Testis (tissue), 3 donors: Measurements from ENCODE around the gene DYRK1A. TPM values are rescaled to one million over a fixed set of nuclear protein-coding genes. Genes with fewer than 3 reads are reported as not detected.
"Not testable (repeated sequence)": the region's sequence is repeated elsewhere in the genome, so short reads cannot be mapped to it uniquely, and the experiment has no call there.

Experiments
- DNase-seq: peaks from one replicate; pipeline ENCODE4 v3.0.0-alpha.2; 2019
- H3K27ac ChIP-seq, 2 donors: fragments of 200-600 bp; sonication (generic); one replicate each; pipeline ENCODE4 v1.5.1; 2019
- H3K27me3 ChIP-seq: fragments of 200-600 bp; sonication (generic); one replicate; pipeline ENCODE4 v1.5.1; 2019
- H3K36me3 ChIP-seq: fragments of 200-600 bp; sonication (generic); one replicate; pipeline ENCODE4 v1.5.1; 2017; ENCODE audit warnings: low read depth; ENCODE audit errors: missing control alignments
- H3K4me1 ChIP-seq: fragments of 200-600 bp; sonication (generic); one replicate; pipeline ENCODE4 v1.5.1; 2019
- H3K4me3 ChIP-seq, 2 donors: fragments of 200-600 bp; sonication (generic); one replicate each; pipeline ENCODE4 v1.5.1; 2017 to 2019
- H3K9me3 ChIP-seq: fragments of 200-600 bp; sonication (generic); one replicate; pipeline ENCODE4 v1.5.1; 2017
- CTCF ChIP-seq, 3 experiments: fragments of 450-650 bp in 2 of 3; fragments of 200-600 bp in 1 of 3; sonication (generic) in 1 of 3; IDR thresholded peaks; one replicate each; pipeline ENCODE4 v1.5.1; 2016 to 2019; ENCODE audit warnings: antibody characterized with exemption in 3 of 3, mild to moderate bottlenecking in 2 of 3, moderate library complexity in 1 of 3
- POLR2A ChIP-seq: fragments of 450-650 bp; IDR thresholded peaks from one replicate; pipeline ENCODE4 v1.6.1; 2017; ENCODE audit warnings: antibody characterized with exemption, mild to moderate bottlenecking, moderate library complexity
- WGBS, 2 donors: methylation state at CpG; one replicate each; pipeline ENCODE4 v1.1.5; 2018; 5-methylcytosine and 5-hydroxymethylcytosine counted together
- intact Hi-C: fragments of 100-400 bp; cut with DNase I; formaldehyde crosslinking; loops from one replicate; pipeline ENCODE4 v1.15.1; 2023; ENCODE audit warnings: low total_unique reads
- polyA plus RNA-seq: library from polyadenylated mRNA; stranded (reverse); fragments of 350-450 nt; fragmentation: Illumina TruSeq; extraction: RNeasy Lipid Tissue Mini Kit (QIAGEN cat#74804); gene quantifications from one replicate; pipeline ENCODE4 v1.2.3, GENCODE V29; 2014; ENCODE audit warnings: low read depth, low replicate concordance; ENCODE audit not compliant: insufficient read depth
- total RNA-seq, 2 donors: library from RNA; depleted of rRNA; stranded (reverse); fragments of >200 nt; gene quantifications; one replicate each; pipeline ENCODE4 v1.2.3, GENCODE V29; 2016

The DYRK1A gene
- total and polyA plus RNA-seq, 3 donors from 2014 or later, result 68.6 to 166 (median 141) TPM

DNA sequence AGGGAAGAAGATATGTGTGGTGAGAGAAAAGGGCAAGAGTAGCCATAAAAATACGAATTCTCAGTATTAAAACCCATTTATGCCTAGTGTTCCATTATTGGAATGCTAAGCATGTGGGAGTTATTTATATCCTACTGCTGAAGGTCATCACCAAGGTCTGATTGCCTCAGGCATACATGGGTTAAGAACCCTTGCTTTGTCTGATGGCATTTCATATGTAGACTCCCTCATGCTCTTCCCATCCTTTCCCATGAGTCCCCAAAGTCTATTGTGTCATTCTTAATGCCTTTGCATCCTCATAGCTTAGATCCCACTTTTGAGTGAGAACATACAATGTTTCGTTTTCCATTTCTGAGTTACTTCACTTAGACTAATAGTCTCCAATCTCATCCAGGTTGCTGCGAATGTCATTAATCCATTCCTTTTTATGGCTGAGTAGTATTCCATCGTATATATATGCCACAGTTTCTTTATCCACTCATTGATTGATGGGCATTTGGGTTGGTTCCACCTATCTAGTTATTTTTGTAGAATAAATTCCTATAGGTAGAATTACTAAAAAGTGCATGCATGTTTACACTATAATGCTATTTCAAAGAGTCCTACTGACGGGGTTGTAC lies 172.5 kb downstream of the DYRK1A start:
- Histone ChIP-seq H3K27me3 (no peaks in the 10 kb centered on the region), H3K27ac (no peak overlapping the region), H3K36me3 (no peaks in the 10 kb centered on the region), H3K4me1 (no peaks in the 10 kb centered on the region), H3K9me3 (no peaks in the 10 kb centered on the region), H3K4me3 (no peak overlapping the region)
- intact Hi-C loops, result no loop called here
- no peak for TF ChIP-seq CTCF (IDR thresholded peaks at IDR 0.05)
- no peak for TF ChIP-seq POLR2A
- DNase-seq, result no peak
- 76 to 79% methylated on average over 5 of the region's 5 CpGs for WGBS, 2 donors

DNA sequence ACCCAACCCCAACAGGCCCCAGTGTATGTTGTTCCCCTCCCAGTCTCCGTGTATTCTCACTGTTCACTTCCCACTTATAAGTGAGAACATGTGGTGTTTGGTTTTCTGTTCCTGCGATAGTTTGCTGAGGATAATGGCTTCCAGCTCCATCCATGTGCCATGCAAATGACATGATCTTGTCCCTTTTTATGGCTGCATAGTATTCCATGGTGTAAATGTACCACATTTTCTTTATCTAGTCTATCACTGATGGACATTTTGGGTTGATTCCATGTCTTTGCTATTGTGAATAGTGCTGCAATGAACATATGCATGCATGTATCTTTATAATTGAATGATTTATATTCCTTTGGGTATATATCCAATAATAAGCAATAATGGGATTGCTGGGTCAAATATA lies 174.6 kb downstream of the DYRK1A start:
- intact Hi-C loops, DNase-seq: not testable (repeated sequence)
- WGBS, 2 donors, result 91 to 93% methylated on average over 2 of the region's 2 CpGs

GRCh38 chr21:37542512-37542911 lies 175.9 kb downstream of the DYRK1A start:
- Histone ChIP-seq H3K4me1 (no peaks in the 10 kb centered on the region), H3K27ac (no peak overlapping the region), H3K4me3 (no peak overlapping the region), H3K9me3 (no peaks in the 10 kb centered on the region), H3K27me3 (no peaks in the 10 kb centered on the region), H3K36me3 (no peaks in the 10 kb centered on the region)
- no peak for TF ChIP-seq POLR2A
- no peak for TF ChIP-seq CTCF (IDR thresholded peaks at IDR 0.05)
- no peak for DNase-seq
- 95 to 100% methylated on average over 1 of the region's 1 CpG for WGBS, 2 donors
- intact Hi-C loops, result no loop called here

More for the DNA sequence above, 174.6 kb downstream of the DYRK1A start:
- H3K4me1 ChIP-seq, H3K27me3 ChIP-seq, H3K27ac ChIP-seq, H3K9me3 ChIP-seq, H3K36me3 ChIP-seq, H3K4me3 ChIP-seq: not testable (repeated sequence)

DNA sequence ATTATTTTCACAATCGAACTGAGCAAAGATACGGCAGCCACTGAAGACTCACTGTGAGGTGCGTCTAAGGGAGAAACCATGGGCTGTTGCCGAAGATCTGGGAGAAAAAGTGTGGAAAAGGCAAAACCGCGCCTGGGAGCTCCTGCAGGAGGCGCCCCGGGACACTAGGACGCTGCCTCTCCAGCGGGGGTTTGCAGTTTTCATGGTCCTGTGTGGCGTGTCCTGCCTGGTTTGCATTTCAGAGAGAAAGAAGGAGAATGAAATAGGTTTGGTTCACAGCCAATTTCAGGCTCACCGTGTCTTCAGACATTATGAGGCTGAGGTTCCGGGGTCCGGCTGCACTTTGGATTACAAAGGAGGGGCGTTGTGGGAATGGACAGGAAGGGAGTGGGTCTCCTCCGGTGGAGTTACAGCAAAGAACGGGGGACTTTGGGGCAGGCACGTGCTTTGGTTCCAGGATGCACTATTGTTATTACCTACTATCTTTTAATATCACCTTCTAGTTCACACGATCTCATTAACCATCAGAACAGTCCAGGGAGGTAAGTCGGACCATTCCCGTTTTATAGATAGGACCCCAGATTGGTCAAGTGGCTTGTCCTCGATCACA lies 179.8 kb downstream of the DYRK1A start:
- no peak for TF ChIP-seq POLR2A
- no peak for TF ChIP-seq CTCF (IDR thresholded peaks at IDR 0.05)
- no peak overlapping the region for H3K27ac ChIP-seq
- no peak for DNase-seq
- no peaks in the 10 kb centered on the region for H3K9me3 ChIP-seq
- no peaks in the 10 kb centered on the region for H3K36me3 ChIP-seq
- H3K4me1 ChIP-seq, result no peaks in the 10 kb centered on the region
- intact Hi-C loops, result no loop called here
- H3K4me3 ChIP-seq, result no peak overlapping the region
- H3K27me3 ChIP-seq, result no peaks in the 10 kb centered on the region
- WGBS, 2 donors, result 47 to 49% methylated on average over 22 of the region's 22 CpGs

DNA sequence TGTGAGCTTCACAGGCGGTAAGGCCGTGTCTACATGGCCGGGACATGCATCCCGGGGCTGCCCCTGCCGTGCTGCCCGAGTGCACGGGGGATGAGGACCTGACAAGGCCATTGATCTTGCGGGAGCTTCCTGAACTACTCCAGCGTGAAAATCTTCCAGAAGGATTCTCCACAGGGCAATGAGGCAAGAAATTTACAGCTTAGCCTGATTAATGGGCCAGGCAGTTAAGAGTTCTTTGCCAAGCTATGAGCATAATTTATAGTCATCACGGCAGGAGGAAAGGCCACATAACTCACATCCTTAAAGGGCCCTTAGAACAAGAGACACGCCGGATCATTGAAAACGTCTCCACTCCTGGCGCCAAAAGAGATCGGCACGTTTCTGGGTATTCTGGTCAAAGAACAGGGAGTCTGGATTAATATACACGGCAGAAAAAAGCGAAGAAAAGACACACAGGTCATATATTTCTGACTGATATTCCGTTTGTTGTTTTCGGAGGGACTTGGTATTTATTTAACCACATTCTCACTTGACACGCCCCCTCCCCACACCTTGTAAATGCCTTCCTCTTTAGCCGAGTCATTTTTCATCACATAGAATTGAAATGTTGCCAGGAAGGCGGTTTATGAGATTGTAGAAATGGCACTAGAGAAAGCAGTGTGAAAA lies 180.5 kb downstream of the DYRK1A start:
- H3K4me1 ChIP-seq, result peaks cover 5% of the 10 kb centered on the region
- no peak for TF ChIP-seq CTCF (IDR thresholded peaks at IDR 0.05)
- TF ChIP-seq POLR2A, result no peak
- H3K9me3 ChIP-seq, result no peaks in the 10 kb centered on the region
- intact Hi-C loops, result no loop called here
- H3K4me3 ChIP-seq, result no peak overlapping the region
- DNase-seq, result no peak
- H3K36me3 ChIP-seq, result no peaks in the 10 kb centered on the region
- WGBS, 2 donors, result 33 to 51% methylated on average over 22 to 23 of the region's 23 CpGs
- H3K27ac ChIP-seq, result no peak overlapping the region
- no peaks in the 10 kb centered on the region for H3K27me3 ChIP-seq
